HepG2 (cell line): ENCODE data around the gene OLFM2. TPM values are rescaled to one million over a fixed set of nuclear protein-coding genes. Genes with fewer than 3 reads are reported as not detected.

Source experiments
- ATAC-seq: fragments of 200-7000 bp; cut with Tn5 transposase; 3 replicates; pipeline ENCODE4 v1.9.1; 2020; ENCODE audit warnings: mild to moderate bottlenecking, moderate library complexity
- BruUV-seq: library from RNA; stranded (reverse); fragments of 400-500 nt; replicated peaks from 2 replicates; lab custom pipeline; 2021; lab: Mats Ljungman, UMichigan
- CTCF ChIA-PET: fragments of 300-600 bp; formaldehyde crosslinking; extraction: SDS; loops from one replicate; lab custom pipeline; 2021; ENCODE audit warnings: low total read pairs, inconsistent platforms, low intra/inter-chr PET ratio; lab: Yijun Ruan, JAX
- POLR2A ChIA-PET: fragments of 350-600 bp; sonication (Branson Sonifier 250); formaldehyde crosslinking; loops from one replicate; lab custom pipeline; 2020; ENCODE audit warnings: antibody characterized with exemption, inconsistent platforms; lab: Yijun Ruan, JAX
- DNase-seq: peaks from one replicate; pipeline ENCODE4 v3.0.0-alpha.2; 2015; ENCODE audit warnings: low spot score
- FAIRE-seq: peaks from 3 replicates; lab custom pipeline; 2011; peaks lifted over from hg19 to GRCh38; lab: Jason Lieb, UNC
- H2AFZ ChIP-seq: one replicate; pipeline ENCODE4 v1.6.1; 2011; ENCODE audit warnings: low read length, inconsistent platforms
- H3K27ac ChIP-seq: fragments of 300-600 bp; 3 replicates; pipeline ENCODE4 v1.8.0; 2011; ENCODE audit warnings: mixed run types, mild to moderate bottlenecking, mixed read lengths, low read length, inconsistent platforms; ENCODE audit not compliant: insufficient read depth; ENCODE audit errors: extremely low read length
- H3K27me3 ChIP-seq, 2 experiments: fragments of 200-600 bp in 1 of 2; 2 replicates in 1 of 2; 3 replicates in 1 of 2; pipeline versions ENCODE4 v1.6.0 to v1.8.0; 2011; ENCODE audit warnings: low read length in 2 of 2, mild to moderate bottlenecking in 2 of 2, moderate library complexity in 2 of 2, inconsistent platforms in 1 of 2; ENCODE audit not compliant: insufficient read depth in 2 of 2, control insufficient read depth in 1 of 2
- H3K36me3 ChIP-seq, 2 experiments: fragments of 200-600 bp in 1 of 2; replicated peaks in 1 of 2; 2 replicates in 1 of 2; 3 replicates in 1 of 2; pipeline versions ENCODE4 v1.5.1 to v1.8.0; 2011; ENCODE audit warnings: low read length in 2 of 2, inconsistent platforms in 1 of 2; ENCODE audit not compliant: insufficient read depth in 2 of 2, control insufficient read depth in 1 of 2
- H3K4me1 ChIP-seq: 2 replicates; pipeline ENCODE4 v1.5.1; 2012; ENCODE audit warnings: low read length, inconsistent platforms; ENCODE audit not compliant: insufficient read depth
- H3K4me2 ChIP-seq: 2 replicates; pipeline ENCODE4 v1.6.0; 2011; ENCODE audit warnings: low read depth, low read length, inconsistent platforms
- H3K4me3 ChIP-seq, 3 experiments: fragments of 200-600 bp in 1 of 3; sonication (generic), shearing (Covaris generic) in 1 of 3; replicated peaks in 1 of 3; 2 replicates each; pipeline ENCODE4 v1.5.1; 2011 to 2016; ENCODE audit warnings: low read length in 3 of 3, inconsistent platforms in 2 of 3, low read depth in 2 of 3, mild to moderate bottlenecking in 2 of 3, control low read depth in 1 of 3, mixed read lengths in 1 of 3; ENCODE audit not compliant: insufficient read depth in 1 of 3
- H3K79me2 ChIP-seq: one replicate; pipeline ENCODE4 v1.6.1; 2011; ENCODE audit warnings: low read length, inconsistent platforms; ENCODE audit not compliant: insufficient read depth
- H3K9ac ChIP-seq: 2 replicates; pipeline ENCODE4 v1.6.0; 2011; ENCODE audit warnings: mild to moderate bottlenecking, low read depth, low read length, inconsistent platforms; ENCODE audit not compliant: insufficient read depth
- H3K9me3 ChIP-seq: 2 replicates; pipeline ENCODE4 v1.5.1; 2012; ENCODE audit warnings: mild to moderate bottlenecking, low read length
- H4K20me1 ChIP-seq: 2 replicates; pipeline ENCODE4 v1.6.0; 2011; ENCODE audit warnings: inconsistent platforms, mild to moderate bottlenecking, low read length, moderate library complexity; ENCODE audit not compliant: insufficient read depth
- AGO2 ChIP-seq: fragments of 200-400 bp; formaldehyde crosslinking; optimal IDR thresholded peaks from 2 replicates; pipeline ENCODE3; 2017; ENCODE audit warnings: mild to moderate bottlenecking, low read depth, low read length, moderate library complexity
- BRCA1 ChIP-seq: sonication (generic); formaldehyde crosslinking; IDR thresholded peaks from 2 replicates; pipeline ENCODE4 v1.4.0; 2020; ENCODE audit warnings: missing genetic modification reagents
- RBFOX2 ChIP-seq: fragments of 200-400 bp; formaldehyde crosslinking; IDR thresholded peaks from 2 replicates; pipeline ENCODE4 v1.6.1; 2017; ENCODE audit warnings: low read depth, mild to moderate bottlenecking, low read length
- ZFX ChIP-seq: sonication (generic); formaldehyde crosslinking; IDR thresholded peaks from 2 replicates; pipeline ENCODE4 v1.4.0; 2020; ENCODE audit warnings: mild to moderate bottlenecking, low read depth, missing genetic modification reagents, moderate library complexity
- ZNF282 ChIP-seq: fragments of 450-650 bp; IDR thresholded peaks from 2 replicates; pipeline ENCODE4 v1.6.1; 2018; ENCODE audit not compliant: partially characterized antibody
- WGBS: methylation state at CpG from one replicate; pipeline ENCODE4 v1.1.6; 2017; ENCODE audit warnings: low lambda C conversion rate; 5-methylcytosine and 5-hydroxymethylcytosine counted together
- in situ Hi-C: cut with HindIII; loops from 2 replicates; pipeline ENCODE4 v1.10.0; 2017; ENCODE audit warnings: low pct_unique_long_range_greater_than_20kb; ENCODE audit not compliant: extremely low pct_ligation_motif_present
- intact Hi-C: fragments of 100-400 bp; cut with micrococcal nuclease; formaldehyde crosslinking; loops from one replicate; pipeline ENCODE4 v1.10.0; 2022; ENCODE audit not compliant: unreplicated experiment
- polyA plus RNA-seq, 8 experiments: library from polyadenylated mRNA; depleted of rRNA in 3 of 8; stranded (reverse) in 7 of 8; unstranded in 1 of 8; fragments of >200 nt; fragmentation: Illumina TruSeq in 4 of 8; extraction: Trizol in 4 of 8; gene quantifications; 2 replicates each; pipeline versions ENCODE4 v1.2.1 to v1.2.3, GENCODE V29; 2011 to 2016; ENCODE audit warnings: low read depth in 4 of 8, missing spikeins in 1 of 8, mixed read lengths in 1 of 8; ENCODE audit not compliant: insufficient read depth in 1 of 8
- total RNA-seq, 5 experiments: library from RNA; depleted of rRNA; stranded (reverse); fragments of >200 nt; fragmentation: Illumina TruSeq; extraction: Trizol; gene quantifications; 2 replicates each; pipeline ENCODE4 v1.2.3, GENCODE V29; 2016; ENCODE audit warnings: low read depth in 1 of 5

Gene OLFM2
- total and polyA plus RNA-seq, 2 of the 13 experiments (the other 11 are each of a cell fraction or from before 2014, with no cell fraction given), result 0.20 to 0.51 TPM

GRCh38 chr19:9811139-9811538, 125.2 kb downstream of the OLFM2 start:
- H3K36me3 ChIP-seq, result peaks cover 13 to 28% of the 10 kb centered on the region in 2 experiments
- H2AFZ ChIP-seq, result no peak overlapping the region
- no peak for TF ChIP-seq ZFX (CRISPR knock-in tag)
- peak; percentile 52; the same call in 1 of the 2 replicates for TF ChIP-seq RBFOX2
- TF ChIP-seq AGO2, result peak; percentile 78
- DNase-seq (no peak), ATAC-seq (peak; percentile 25; the same call in 2 of the 3 replicates), FAIRE-seq (no peak)
- H3K9ac ChIP-seq, result no peak overlapping the region
- H3K27me3 ChIP-seq, result no peaks in the 10 kb centered on the region
- H4K20me1 ChIP-seq, result no peaks in the 10 kb centered on the region
- peaks cover 9% of the 10 kb centered on the region for H3K79me2 ChIP-seq
- ChIA-PET POLR2A (no interaction called here), CTCF (no interaction called here)
- in situ Hi-C loops (no loop called here), intact Hi-C loops (no loop called here)
- H3K9me3 ChIP-seq, result no peaks in the 10 kb centered on the region; the same call in 1 of the 2 replicates
- no TSS peak for BruUV-seq
- no peak overlapping the region for H3K27ac ChIP-seq
- no peak overlapping the region for H3K4me2 ChIP-seq
- H3K4me1 ChIP-seq, result 0 out of 2 replicates have a peak, but pooled peaks cover under 1% of the 10 kb centered on the region
- WGBS, result 96% methylated on average over 13 of the region's 21 CpGs
- H3K4me3 ChIP-seq, result no peak overlapping the region

GRCh38 chr19:9808855-9809824, 127.2 kb downstream of the OLFM2 start:
- Histone ChIP-seq H3K4me1 (no peaks in the 10 kb centered on the region), H4K20me1 (no peaks in the 10 kb centered on the region), H3K36me3 (peaks cover 12 to 28% of the 10 kb centered on the region in 2 experiments), H3K4me2 (no peak overlapping the region), H3K27me3 (no peaks in the 10 kb centered on the region), H3K27ac (no peak overlapping the region), H3K9ac (no peak overlapping the region), H3K79me2 (peaks cover 3% of the 10 kb centered on the region), H3K4me3 (no peak overlapping the region), H3K9me3 (no peaks in the 10 kb centered on the region), H2AFZ (no peak overlapping the region)
- ATAC-seq (no peak; the same call in 2 of the 3 replicates), FAIRE-seq (no peak), DNase-seq (no peak)
- no TSS peak for BruUV-seq
- ChIA-PET CTCF (no interaction called here), POLR2A (interaction anchor here (1.4 kb wide), 1 partner anchor 10 kb away, joined by 3 read pairs; the partner anchor contains the start of gene FBXL12)
- in situ Hi-C loops (no loop called here), intact Hi-C loops (no loop called here)
- 94% methylated on average over 8 of the region's 11 CpGs for WGBS
- TF ChIP-seq ZNF282, result no peak
- TF ChIP-seq BRCA1 (CRISPR knock-in tag), result no peak
